ENCODE results near the gene SLC35E2B.

DNA sequence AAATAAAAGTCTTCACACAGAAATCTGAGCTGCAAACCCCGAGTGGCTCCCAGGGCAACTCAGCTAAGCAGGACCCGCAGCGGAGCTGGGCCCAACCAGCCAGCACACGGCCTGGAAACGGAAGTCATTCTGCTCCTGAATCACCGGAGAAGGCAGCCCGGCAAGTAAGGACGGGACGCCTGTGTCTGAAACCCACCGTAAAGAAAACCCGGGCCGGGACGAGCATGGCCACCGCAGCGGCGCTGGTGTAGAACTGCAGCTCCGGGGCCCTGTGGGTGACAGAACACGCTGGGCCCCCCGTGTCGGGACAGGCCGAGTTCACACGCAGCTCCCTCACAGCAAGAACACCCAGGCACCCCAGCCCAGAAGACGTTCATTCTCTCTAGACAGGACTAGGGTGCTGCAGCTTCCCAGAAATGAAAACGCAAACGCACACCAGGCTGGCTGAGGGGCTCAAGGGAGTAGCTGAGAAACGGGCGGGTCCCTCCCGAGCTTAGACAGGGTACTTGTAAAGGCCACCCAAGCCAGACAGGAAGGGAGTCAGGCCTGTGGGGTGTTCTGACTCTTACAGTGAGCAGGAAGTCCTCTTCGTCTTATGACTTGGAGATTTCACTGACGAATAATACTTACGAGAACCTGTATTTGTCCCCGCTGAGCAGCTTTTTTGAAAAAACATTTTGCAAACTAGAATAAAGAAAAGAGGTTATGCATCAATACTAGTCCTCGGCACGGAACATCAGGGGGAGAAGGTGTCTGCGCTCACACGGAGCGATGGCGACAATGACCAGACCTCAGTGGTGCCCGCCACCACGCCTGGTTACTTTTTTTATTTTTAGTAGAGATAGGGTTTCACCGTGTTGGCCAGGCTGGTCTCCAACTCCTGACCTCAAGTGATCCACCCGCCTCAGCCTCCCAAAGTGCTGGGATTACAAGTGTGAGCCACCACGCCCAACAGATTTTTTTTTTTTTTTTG lies 22.8 kb downstream of the SLC35E2B start:
- TF ChIP-seq, protein P1, sequence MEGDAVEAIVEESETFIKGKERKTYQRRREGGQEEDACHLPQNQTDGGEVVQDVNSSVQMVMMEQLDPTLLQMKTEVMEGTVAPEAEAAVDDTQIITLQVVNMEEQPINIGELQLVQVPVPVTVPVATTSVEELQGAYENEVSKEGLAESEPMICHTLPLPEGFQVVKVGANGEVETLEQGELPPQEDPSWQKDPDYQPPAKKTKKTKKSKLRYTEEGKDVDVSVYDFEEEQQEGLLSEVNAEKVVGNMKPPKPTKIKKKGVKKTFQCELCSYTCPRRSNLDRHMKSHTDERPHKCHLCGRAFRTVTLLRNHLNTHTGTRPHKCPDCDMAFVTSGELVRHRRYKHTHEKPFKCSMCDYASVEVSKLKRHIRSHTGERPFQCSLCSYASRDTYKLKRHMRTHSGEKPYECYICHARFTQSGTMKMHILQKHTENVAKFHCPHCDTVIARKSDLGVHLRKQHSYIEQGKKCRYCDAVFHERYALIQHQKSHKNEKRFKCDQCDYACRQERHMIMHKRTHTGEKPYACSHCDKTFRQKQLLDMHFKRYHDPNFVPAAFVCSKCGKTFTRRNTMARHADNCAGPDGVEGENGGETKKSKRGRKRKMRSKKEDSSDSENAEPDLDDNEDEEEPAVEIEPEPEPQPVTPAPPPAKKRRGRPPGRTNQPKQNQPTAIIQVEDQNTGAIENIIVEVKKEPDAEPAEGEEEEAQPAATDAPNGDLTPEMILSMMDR (IDR thresholded peaks at IDR 0.05) = no peak
- no peak for TF ChIP-seq POLR2A (IDR thresholded peaks at IDR 0.05)
